Smooth muscle cell of the coronary artery (primary cell): ENCODE results near the gene TIGD7. TPM values are rescaled to one million over a fixed set of nuclear protein-coding genes. Genes with fewer than 3 reads are reported as not detected.

ENCODE experiments used
- total RNA-seq: library from RNA; depleted of rRNA; stranded (reverse); fragments of >200 nt; gene quantifications from 2 replicates; pipeline ENCODE4 v1.2.3, GENCODE V29; 2014; ENCODE audit warnings: low replicate concordance

The TIGD7 gene, protein sequence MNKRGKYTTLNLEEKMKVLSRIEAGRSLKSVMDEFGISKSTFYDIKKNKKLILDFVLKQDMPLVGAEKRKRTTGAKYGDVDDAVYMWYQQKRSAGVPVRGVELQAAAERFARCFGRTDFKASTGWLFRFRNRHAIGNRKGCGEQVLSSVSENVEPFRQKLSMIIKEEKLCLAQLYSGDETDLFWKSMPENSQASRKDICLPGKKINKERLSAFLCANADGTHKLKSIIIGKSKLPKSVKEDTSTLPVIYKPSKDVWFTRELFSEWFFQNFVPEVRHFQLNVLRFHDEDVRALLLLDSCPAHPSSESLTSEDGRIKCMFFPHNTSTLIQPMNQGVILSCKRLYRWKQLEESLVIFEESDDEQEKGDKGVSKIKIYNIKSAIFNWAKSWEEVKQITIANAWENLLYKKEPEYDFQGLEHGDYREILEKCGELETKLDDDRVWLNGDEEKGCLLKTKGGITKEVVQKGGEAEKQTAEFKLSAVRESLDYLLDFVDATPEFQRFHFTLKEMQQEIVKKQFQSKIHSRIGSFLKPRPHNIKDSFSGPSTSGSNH
- 3.9 and 4.7 TPM in 2 replicates for total RNA-seq

DNA sequence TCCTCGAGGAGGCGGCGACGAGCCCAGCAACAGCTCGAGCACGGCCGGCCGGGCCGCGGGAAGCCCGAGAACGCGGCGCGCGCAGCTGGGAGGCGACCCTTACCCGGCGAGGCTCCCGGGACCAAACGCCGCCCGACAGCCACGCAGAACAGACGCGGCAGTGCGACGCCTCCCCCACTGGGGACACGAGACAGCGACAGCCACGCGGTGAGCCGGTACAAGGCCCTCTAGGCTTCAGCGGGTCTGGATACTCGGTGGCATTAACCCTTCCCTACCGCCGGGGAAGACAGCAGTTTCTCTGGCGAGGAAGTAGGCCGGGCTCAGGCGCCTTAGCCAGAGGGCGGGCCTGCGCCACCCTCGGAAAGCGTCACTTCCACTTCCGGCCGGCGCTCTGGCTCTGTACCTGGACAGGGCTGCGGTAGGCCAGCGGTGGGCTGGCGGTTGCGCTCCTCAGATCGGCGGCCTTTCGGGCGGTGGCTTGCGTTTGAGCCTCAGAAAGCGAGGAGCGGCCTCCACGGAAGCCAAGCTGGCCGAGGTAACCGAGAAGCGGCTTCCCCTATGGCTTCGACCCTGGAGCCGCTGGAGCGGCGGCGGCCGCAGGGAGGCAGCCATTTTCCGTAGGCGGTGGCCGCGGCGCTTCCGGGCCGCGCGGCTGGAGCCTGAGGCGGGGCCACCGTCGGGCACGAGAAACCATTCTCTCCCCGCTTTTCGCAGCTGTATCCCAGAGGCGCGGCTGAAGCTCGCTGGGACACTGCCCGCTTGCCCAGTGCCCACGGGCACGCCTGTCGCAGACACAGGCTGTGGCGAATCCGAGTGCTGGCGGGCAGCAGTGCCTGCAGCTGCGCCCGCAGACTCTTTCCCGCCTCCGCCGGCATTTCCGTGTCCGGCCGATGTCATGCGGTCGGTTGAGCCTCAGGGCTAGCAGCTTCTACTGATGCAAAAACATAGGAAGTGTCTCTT lies at the start of gene TIGD7, which contains the start of gene ZNF75A:
TSS of gene TIGD7 (minus strand) at position 322 of the 960 bp plus-strand sequence. CDS start 4,816 bp downstream, outside the sequence.
TSS of gene ZNF75A (plus strand) at position 389 of the 960 bp plus-strand sequence. CDS start 2,932 bp downstream, outside the sequence.

DNA sequence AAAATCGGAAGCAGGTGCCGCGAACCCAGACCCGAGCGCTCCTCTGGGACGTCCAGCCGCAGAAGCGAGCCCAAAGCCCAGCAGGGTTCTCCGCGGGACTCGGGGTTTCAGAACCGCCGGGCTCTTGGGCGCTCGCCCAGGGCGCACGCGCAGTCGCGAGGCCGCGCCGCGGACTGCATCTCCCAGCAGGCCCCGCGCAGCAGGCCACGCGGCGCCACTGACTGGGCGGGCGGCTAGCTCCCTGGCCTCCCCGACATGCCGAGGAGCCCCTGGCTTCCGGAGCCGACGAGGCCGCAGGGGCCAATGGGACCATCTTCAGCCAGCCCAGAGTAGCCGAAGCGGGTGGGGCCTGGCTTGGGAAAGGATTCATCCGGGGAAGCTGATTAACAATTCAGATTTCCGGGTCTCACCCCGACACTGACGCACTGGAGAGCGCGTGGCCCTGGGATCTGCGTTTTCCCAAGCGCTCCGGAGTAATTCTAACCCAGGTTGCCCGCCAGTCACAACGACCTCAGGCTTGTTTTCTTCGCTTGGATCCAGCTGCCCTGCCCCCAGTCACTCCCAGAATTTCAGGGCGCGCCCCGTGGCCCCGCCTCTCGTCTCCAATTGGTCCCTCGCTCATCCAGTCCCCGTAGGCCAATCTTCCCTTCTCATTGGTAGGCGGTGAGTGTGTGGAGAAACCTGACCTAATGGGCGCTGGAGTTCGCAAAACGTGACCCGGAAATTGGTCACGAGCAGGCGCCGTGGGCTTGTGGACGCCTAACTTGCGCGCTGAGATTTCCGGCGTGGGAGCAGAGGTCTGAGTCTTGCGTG lies 22.3 kb downstream of the TIGD7 start, which contains the start of gene ZNF263:
TSS of gene ZNF263 (plus strand) at position 762 of the 813 bp plus-strand sequence. CDS start 328 bp downstream, outside the sequence.

DNA sequence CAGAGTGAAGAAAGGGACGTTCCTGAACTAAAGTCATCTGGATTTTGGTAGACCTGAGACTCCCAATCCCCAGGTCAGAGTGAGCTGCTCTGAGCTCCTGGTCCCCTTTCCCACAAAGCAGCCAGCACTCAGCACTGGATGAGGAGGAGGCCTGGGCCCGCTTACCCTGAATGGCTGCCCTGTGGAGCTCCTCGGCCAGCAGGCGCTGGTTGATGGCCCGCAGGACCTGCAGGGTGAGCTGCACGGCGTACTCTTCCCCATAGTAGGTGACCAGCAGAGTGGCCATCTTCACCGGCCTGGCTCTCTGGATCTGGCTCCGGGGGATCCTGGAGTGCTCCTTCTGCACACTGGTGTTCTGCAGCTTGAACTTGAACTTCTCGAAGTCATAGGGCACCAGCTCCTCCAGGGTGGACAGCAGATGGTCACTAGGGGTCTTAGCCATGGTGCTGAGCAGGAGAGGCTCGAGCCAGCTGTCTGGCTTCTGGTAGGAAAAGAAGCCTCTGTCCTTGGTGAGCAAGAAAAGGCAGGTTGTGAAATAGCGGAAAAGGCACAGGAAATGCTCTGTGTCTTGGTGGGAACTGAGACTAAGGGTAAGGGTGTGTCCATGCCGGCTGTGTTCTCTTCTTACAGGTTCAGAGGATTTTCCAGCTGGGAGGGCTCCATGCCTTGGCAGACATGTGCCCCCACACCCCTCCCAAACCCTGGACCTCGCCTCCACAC lies 48.9 kb downstream of the TIGD7 start, which contains the start of gene MEFV:
TSS of gene MEFV (minus strand) at position 488 of the 720 bp plus-strand sequence. CDS start at position 442, 46 bp downstream.

Other genes starting within 250 kb of the TIGD7 start
- 7.4 and 41.0 TPM in 2 replicates for gene IL32, start 239.8 kb downstream of the TIGD7 start, total RNA-seq
- not detected in 2 replicates for gene ZSCAN10, start 206.1 kb downstream of the TIGD7 start, total RNA-seq
- 9.8 and 14.8 TPM in 2 replicates for gene ZNF205, start 192.8 kb downstream of the TIGD7 start, total RNA-seq
- 0.70 and 4.1 TPM in 2 replicates for gene ZNF213, start 170.4 kb downstream of the TIGD7 start, total RNA-seq
- not detected in 2 replicates for gene OR1F1, start 117.2 kb downstream of the TIGD7 start, total RNA-seq
- gene ZNF200, start 70.3 kb downstream of the TIGD7 start, total RNA-seq, result 5.1 and 8.0 TPM in 2 replicates
- gene MEFV, start 48.8 kb downstream of the TIGD7 start, total RNA-seq, result 0.15 TPM in 1 of 2 replicates, not detected in the other
- 17.1 and 35.3 TPM in 2 replicates for gene ZNF263, start 21.9 kb downstream of the TIGD7 start, total RNA-seq
- gene ZNF75A, start 67 bp upstream of the TIGD7 start, total RNA-seq, result 9.7 and 16.1 TPM in 2 replicates
- 0.08 and 0.23 TPM in 2 replicates for gene OR2C1, start 50.5 kb upstream of the TIGD7 start, total RNA-seq
- 4.4 and 9.1 TPM in 2 replicates for gene ZSCAN32, start 95.6 kb upstream of the TIGD7 start, total RNA-seq
- 2.0 and 4.9 TPM in 2 replicates for gene ZNF174, start 95.8 kb upstream of the TIGD7 start, total RNA-seq
- gene ZNF597, start 138.1 kb upstream of the TIGD7 start, total RNA-seq, result 1.1 and 3.1 TPM in 2 replicates
- 10.2 and 10.4 TPM in 2 replicates for gene NAA60, start 138.2 kb upstream of the TIGD7 start, total RNA-seq
- gene C16orf90, start 190.1 kb upstream of the TIGD7 start, total RNA-seq, result not detected in 2 replicates
- gene CLUAP1, start 195.6 kb upstream of the TIGD7 start, total RNA-seq, result 17.1 and 49.1 TPM in 2 replicates